Activated naive CD4-positive, alpha-beta T cell treated with anti-CD3 and anti-CD28 coated beads, Interleukin-2, amount 50 U/mL, for 24 hours (primary cell): ENCODE measurements around the gene STPG3.

Experiments
- H3K27ac Mint-ChIP-seq: one replicate; pipeline ENCODE4 v1.8.0; 2021; ENCODE audit warnings: mild to moderate bottlenecking, mixed read lengths
- H3K27me3 Mint-ChIP-seq: one replicate; pipeline ENCODE4 v1.8.0; 2021; ENCODE audit warnings: mixed read lengths
- H3K36me3 Mint-ChIP-seq: one replicate; pipeline ENCODE4 v1.8.0; 2021; ENCODE audit warnings: mixed read lengths
- H3K4me1 Mint-ChIP-seq: one replicate; pipeline ENCODE4 v1.8.0; 2021; ENCODE audit warnings: mixed read lengths
- H3K4me3 Mint-ChIP-seq: one replicate; pipeline ENCODE4 v1.8.0; 2021; ENCODE audit warnings: mild to moderate bottlenecking, mixed read lengths
- H3K9me3 Mint-ChIP-seq: one replicate; pipeline ENCODE4 v1.8.0; 2021; ENCODE audit warnings: mixed read lengths

STPG3 gene

DNA sequence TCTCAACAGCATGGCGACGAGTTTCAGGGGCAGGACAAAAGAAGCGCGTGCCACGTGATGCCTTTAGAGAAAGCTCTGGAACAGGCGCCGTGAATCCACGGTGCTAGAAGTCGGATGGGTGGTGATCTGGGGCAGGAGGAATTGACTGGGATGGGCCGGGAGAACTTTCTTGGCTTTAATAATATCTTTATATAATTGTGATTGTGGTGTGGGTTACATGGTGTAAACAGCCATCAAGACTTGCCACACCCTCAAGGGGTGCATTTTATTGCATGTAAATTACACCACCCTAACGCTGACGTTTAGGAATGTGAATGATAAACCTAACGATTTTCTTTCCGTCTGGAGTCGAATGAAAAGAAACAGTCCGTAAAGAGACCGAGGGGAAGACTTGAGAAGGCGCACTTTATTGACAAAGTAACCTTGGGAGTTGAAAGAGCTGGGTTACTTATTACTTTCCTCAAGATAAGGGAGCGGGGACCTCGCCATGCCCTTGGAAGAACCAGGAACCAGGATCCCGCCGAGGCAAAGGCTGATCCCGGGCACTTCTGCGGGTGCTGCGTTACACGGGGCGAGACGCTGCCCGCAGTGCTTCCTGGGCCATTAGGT lies 42.5 kb downstream of the STPG3 start:
- no peaks in the 10 kb centered on the region for H3K36me3 Mint-ChIP-seq
- H3K27ac Mint-ChIP-seq: peak overlapping the region; percentile 35
- H3K27me3 Mint-ChIP-seq: peaks cover 18% of the 10 kb centered on the region
- H3K4me1 Mint-ChIP-seq: peaks cover 4% of the 10 kb centered on the region
- H3K4me3 Mint-ChIP-seq: no peak overlapping the region
- H3K9me3 Mint-ChIP-seq: no peaks in the 10 kb centered on the region

DNA sequence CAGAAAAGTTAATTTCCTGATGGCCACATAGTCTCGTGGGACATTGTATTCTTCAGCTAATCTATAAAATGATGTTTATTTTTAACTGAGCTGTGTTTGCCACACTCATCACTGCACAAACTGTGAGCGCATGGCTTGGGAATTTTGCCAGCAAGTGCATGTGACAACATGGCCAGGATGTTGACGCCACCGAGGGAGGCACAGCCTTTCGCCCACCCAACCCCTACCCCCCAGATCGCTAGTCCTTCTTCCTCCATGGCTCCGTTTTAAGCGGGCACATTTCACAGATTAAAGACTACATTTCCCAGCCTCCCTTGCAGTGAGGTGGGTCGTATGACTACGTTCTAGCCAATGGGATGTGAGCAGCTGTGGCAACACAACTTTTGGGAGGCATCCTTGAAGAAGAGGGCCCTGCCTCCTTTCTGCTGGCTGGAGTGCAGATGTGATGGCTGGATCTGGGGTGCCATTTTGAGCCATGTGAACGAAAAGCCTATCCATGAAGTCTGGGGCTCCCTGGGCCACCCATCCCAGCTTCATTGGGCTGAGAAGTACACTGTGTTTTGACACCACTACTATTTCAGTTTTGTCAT lies 43.1 kb downstream of the STPG3 start:
- H3K9me3 Mint-ChIP-seq: no peaks in the 10 kb centered on the region
- H3K27ac Mint-ChIP-seq: no peak overlapping the region
- H3K4me1 Mint-ChIP-seq: peaks cover 4% of the 10 kb centered on the region
- peak overlapping the region; percentile 57 for H3K4me3 Mint-ChIP-seq
- H3K27me3 Mint-ChIP-seq: peaks cover 18% of the 10 kb centered on the region
- H3K36me3 Mint-ChIP-seq: no peaks in the 10 kb centered on the region

DNA sequence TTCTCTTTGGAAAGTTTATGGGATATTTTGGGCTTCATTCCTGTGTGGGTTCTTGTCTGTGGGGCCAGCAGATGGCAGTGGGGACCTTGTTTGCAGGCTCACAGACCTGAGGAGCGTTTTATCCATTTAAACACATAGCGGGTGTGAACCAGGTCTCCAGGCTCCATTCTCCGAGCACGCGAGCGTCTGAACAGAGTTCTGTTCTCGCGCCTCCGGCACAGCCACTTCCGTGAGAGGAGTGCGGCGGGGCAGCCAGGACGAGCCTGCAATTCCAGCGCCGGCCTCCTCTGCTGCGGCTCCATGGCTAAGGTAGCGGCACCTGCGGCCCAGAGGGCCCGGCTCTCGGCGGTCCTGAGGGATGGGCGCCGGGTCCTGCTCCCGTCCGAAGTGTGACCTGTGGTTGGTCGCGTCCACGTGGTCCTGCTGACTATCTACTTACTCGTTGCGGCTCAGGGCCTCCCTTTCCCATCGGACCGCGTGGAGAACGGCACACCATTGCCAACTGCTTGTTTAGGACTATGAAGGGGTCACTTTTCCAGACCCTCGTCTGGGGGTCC lies 43.7 kb downstream of the STPG3 start:
- Mint-ChIP-seq H3K36me3 (no peaks in the 10 kb centered on the region), H3K4me1 (peaks cover 5% of the 10 kb centered on the region), H3K4me3 (peak overlapping the region; percentile 57), H3K27ac (peak overlapping the region; percentile 30), H3K9me3 (no peaks in the 10 kb centered on the region), H3K27me3 (peaks cover 19% of the 10 kb centered on the region)

DNA sequence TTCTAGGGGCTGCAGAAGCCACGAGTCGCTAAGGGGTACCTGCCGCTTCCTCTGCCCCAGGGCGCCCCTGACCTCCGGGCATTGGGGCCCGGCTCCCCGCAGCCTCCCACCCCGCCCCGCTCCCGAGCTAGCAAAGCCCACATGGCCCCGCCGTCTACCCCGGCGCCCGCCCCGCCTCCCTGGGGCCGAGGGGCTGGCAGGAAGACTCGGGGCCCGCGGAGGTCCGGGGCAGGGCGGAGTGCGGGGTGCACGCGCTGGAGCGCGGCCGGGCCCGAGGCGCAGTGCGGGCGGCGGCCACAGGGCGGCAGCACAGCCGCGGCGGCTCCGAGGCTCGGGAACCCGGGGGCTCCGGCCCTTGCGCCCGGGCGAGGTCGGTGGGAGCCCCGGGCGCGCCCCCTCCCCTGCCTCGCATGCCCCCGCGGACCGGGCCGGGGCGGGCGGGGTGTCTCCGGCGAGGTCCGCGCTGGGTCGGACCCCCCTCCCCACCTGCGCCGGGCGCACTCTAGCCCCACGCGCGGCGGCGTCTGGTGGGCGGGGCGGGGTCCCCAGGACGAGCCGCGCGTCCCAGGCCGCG lies 44.2 kb downstream of the STPG3 start:
- Mint-ChIP-seq H3K4me3 (peak overlapping the region; percentile 57), H3K27me3 (peaks cover 21% of the 10 kb centered on the region), H3K27ac (no peak overlapping the region), H3K36me3 (no peaks in the 10 kb centered on the region), H3K9me3 (no peaks in the 10 kb centered on the region), H3K4me1 (peaks cover 9% of the 10 kb centered on the region)

DNA sequence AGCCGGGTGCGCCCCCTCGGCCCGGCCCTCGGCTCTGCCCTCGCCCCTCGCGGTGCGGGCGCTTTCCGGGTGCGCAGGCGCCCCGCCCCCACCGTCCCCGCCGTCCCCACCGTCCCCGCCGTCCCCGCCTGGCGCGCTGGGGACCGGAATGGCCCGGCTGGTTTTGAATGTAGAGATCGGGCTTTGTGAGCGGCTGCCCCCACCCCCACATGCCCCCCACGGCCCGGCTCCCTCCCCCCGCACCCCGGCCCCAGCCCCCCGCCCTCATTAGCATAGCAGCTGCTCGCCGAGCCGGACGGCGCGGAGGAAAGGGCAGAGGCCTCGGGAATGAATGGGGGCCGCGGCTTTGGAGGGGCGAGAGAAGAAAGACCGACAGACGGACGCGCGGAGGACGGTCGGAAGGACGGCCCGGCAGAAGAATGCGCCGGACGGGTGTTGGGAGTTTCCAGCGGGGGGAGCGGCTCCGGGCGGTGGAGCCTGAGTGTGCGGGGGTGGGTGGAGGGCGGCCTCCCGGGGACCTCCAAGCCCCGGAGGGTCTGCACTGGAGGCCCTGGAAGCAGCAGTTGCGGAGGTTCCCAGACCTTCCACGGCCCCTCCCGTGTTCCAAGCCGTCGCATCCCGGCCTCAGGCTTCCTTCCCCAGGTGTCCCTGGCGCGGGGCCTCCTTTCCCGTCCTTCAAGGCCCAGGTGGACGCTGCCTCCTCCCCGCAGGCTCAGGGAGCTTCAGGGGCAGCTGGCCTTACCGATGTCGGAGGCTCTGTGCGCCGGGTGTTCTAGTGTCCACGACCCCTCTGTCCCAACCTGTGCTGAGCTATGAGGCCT lies 45.0 kb downstream of the STPG3 start:
- Mint-ChIP-seq H3K4me1 (peaks cover 13% of the 10 kb centered on the region), H3K27ac (no peak overlapping the region), H3K4me3 (peak overlapping the region; percentile 79), H3K27me3 (peaks cover 21% of the 10 kb centered on the region), H3K9me3 (no peaks in the 10 kb centered on the region), H3K36me3 (no peaks in the 10 kb centered on the region)

DNA sequence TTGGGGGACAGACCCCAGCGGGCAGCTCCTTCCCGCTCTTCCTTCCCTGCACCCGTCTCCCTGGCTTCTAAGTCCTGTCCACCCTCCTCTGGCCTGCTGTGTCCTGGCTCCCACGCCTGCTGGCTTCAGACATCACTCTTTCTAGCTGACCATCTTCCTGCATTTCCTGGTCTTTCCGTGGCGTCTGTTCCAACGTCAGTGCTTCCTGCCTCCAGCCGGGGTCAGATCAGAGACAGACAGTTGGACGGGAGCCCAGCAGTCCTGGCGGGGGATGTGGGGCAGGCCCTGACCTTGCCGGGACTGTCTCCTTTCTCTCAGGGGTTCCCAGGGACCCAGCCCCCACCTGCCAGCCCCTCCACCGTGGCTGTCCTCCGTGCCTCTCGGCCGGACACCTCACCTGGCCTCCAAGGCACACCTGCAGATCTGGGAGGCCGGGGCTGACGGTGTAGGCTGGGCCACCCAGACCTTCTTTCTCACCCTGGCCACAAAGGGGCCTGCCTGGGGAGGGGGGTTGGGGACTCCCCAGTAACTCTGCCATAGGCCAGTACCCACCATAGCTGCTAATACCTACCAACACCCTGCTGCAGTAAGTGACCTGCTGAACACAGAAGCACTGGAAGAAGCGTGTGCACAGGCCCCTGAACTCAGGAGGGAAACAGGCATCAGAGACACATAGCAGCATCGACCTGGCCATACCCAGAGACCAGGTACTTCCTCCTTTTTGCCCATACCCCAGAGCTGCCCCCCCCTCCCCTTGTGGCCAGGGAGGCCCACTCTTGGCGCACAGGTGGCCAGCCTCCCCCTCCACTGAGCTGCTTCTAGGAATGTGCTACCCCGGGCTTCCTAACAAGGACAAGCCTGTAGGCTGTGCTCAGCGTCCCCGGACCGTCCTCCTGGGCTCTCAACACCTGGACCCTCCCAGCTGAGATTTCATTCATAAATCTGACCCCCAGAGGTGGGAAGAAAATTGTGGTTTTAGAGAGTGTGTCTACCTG lies 45.9 kb downstream of the STPG3 start:
- Mint-ChIP-seq H3K4me1 (peaks cover 13% of the 10 kb centered on the region), H3K27me3 (peaks cover 21% of the 10 kb centered on the region), H3K4me3 (peak overlapping the region; percentile 79), H3K27ac (no peak overlapping the region), H3K9me3 (no peaks in the 10 kb centered on the region), H3K36me3 (no peaks in the 10 kb centered on the region)

DNA sequence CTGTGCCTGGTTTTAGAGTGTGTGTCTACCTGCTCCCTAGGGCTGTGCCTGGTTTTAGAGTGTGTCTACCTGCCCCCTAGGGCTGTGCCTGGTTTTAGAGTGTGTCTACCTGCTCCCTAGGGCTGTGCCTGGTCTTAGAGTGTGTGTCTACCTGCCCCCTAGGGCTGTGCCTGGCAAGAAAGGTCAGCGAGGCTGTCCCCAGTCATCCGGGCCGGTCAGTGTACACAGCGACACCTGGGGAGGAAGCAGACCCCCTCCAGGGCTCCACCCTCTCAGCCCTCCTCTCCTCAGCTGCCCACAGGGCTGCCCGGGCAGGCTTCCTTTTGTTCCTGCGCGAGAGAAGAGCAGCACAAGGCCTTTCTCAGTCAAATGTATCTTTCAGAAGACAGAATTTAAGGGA lies 46.9 kb downstream of the STPG3 start:
- H3K4me3 Mint-ChIP-seq: no peak overlapping the region
- H3K9me3 Mint-ChIP-seq: no peaks in the 10 kb centered on the region
- H3K27ac Mint-ChIP-seq: no peak overlapping the region
- peaks cover 21% of the 10 kb centered on the region for H3K27me3 Mint-ChIP-seq
- no peaks in the 10 kb centered on the region for H3K36me3 Mint-ChIP-seq
- peaks cover 13% of the 10 kb centered on the region for H3K4me1 Mint-ChIP-seq

DNA sequence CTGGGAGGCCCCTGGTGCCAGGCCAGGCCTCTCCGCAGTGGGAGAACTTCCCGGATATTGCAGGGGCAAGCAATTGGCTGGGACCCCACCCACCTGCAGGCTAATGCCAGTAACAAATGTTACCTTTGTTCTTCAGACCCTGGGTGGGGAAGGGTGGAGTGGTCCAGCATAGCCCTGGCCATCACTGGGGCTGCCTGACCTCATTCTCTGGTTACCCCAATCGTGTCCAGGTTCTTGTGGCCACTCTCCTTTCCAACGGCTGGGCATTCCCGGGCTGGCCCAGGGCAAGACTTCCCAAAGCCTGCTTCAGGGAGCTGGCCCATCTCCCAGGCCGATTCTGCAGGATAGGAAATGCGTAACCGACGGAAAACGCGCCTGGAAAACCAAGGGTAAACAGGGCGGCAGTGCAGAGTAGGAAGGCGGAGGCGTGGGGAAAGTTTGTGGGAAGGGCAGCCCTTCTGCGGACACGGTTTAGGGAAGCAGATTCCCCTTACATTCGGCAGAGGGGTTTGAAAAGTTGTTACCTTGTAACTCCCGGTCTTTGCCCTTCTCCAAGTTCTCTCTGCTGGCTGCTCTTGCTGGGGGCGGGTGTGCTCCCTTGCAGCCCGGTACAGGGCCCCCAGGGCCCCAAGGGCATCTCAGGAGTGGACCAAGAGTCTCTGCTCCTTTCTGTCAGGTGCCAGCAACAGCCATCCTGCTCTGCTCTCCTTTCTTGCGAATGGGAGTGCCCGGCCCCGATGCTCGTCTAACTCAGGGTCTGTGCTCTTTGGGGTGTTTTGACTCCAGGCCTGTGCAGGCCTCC lies 47.5 kb downstream of the STPG3 start:
- Mint-ChIP-seq H3K27me3 (peaks cover 18% of the 10 kb centered on the region), H3K4me1 (peaks cover 13% of the 10 kb centered on the region), H3K27ac (no peak overlapping the region), H3K36me3 (no peaks in the 10 kb centered on the region), H3K9me3 (no peaks in the 10 kb centered on the region), H3K4me3 (no peak overlapping the region)

DNA sequence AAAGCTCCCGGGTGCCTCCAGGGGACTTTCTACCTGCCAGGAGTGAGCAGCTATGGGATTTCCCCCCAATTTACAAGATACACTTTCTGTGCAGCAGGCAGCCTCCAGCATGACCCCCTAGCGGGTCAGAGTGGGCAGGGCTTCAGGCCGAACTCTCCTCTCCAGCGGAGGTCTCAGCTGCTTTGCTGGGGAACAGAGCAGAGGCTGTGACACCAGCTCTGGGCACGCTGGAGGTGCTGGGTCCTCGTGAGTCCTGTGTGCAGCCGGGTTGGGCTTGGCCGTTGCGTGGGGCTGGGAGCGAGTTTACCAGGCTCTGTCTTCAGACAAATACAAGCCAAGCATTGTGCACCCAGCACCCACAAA lies 48.1 kb downstream of the STPG3 start:
- Mint-ChIP-seq H3K4me1 (peaks cover 13% of the 10 kb centered on the region), H3K27me3 (peaks cover 17% of the 10 kb centered on the region), H3K4me3 (no peak overlapping the region), H3K27ac (no peak overlapping the region), H3K9me3 (no peaks in the 10 kb centered on the region), H3K36me3 (no peaks in the 10 kb centered on the region)

DNA sequence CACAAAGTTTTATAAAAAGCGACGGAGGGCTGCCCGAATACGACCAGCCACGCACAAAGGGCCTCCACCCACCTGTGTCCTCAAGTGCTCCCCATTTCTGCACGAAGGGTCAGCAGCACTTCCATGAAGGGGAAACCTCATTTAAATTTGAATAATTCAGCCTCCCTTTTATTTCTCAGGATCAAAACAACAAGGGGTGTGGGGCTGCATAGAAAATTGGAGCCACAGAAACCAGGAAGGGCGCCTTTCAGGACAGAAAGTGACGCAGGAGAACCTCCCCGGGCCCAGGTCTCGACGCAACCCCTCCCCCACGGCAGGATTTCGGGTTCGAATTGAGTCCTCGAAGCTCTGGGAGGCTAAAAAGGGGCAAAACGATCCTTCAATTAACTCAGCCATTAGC lies 48.9 kb downstream of the STPG3 start:
- Mint-ChIP-seq H3K9me3 (no peaks in the 10 kb centered on the region), H3K4me1 (peaks cover 13% of the 10 kb centered on the region), H3K27ac (no peak overlapping the region), H3K4me3 (peak overlapping the region; percentile 52), H3K36me3 (no peaks in the 10 kb centered on the region), H3K27me3 (peaks cover 13% of the 10 kb centered on the region)

DNA sequence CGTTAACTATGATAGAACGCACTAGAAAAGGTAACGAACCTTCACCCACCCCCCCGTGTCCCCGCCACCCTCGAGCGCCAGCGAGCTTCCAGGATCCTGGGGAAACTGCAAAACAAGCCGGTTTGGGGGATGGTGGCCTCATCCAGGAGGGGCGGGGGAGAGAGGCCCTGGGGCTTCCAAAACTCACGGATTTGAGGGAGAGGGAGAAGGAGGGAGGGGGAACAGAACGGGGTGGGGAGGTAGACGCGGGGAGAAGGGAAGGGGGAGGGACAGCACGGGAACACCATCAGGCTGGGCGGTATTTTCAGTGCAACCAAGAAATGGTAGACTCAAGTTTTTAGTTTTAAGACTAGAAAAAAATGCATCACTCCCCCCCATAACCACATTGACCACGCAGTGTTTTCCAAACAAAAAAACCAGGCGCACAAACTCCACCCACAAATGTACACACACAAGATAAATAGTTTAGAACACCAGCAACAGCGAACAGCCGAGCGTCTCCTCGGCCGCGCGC lies 49.5 kb downstream of the STPG3 start:
- Mint-ChIP-seq H3K4me1 (peaks cover 17% of the 10 kb centered on the region), H3K27ac (peak overlapping the region; percentile 94), H3K4me3 (peak overlapping the region; percentile 90), H3K9me3 (no peaks in the 10 kb centered on the region), H3K36me3 (no peaks in the 10 kb centered on the region), H3K27me3 (peaks cover 13% of the 10 kb centered on the region)

DNA sequence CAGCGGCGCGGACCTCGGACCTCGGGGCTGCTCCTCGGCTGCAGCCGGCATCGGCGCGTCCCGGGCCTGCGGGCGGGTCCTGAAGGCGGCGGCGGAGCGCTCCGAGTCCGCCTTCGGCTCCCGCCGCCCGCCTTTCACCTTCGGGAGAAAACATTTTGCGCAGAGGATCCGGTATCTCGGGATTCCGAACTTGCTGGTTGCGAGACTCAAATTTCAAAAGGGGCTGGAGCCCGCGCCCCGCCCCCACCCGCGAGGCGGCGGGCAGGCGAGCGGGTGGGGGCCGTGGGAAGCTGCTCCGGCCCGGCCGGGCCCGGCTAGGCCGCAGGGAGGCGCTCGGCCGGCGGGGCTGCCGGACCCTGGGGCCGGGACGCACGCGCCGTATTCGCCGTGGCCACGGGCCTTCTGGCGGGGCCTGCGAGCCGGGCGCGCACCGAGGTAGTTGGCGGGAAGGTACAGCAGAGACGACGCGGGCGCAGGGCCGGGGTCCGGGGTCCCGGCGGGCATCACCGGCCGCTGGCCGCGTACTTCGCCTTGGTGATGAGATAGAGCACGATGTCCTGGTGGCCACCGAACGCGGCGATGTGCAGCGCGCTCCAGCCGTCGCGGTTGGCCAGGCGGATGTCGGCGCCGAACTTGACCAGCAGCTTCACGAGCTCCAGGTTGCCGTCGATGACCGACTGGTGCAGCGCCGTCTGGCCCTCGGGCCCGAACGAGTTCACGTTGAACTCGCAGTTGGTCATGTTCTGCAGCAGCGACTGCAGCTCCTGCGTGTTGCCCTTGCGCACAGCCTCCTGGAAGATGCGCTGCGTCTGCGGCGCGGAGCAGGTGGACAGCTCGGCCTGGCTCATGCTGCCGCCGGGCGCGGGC lies 50.2 kb downstream of the STPG3 start:
- H3K36me3 Mint-ChIP-seq: no peaks in the 10 kb centered on the region
- H3K9me3 Mint-ChIP-seq: no peaks in the 10 kb centered on the region
- peaks cover 13% of the 10 kb centered on the region for H3K27me3 Mint-ChIP-seq
- H3K4me1 Mint-ChIP-seq: peaks cover 17% of the 10 kb centered on the region
- H3K27ac Mint-ChIP-seq: no peak overlapping the region
- H3K4me3 Mint-ChIP-seq: peak overlapping the region; percentile 90

DNA sequence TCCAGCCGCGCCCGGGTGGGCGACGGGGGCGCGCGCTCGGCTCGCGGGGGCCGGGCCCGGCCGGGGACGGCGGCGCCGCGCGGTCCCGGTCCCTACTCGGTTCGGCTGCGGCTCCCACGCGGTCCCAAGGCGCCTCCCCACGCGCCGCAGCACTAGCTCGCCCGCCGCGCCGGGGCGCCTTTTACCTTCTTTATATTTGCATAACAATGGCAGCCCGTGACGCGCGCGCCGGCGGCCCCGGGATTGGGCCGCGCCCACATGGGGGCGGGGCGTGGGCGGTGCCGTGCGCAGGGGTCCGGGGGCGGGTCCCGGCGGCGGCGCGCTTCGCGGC lies 51.0 kb downstream of the STPG3 start, which contains the start of gene NRARP:
TSS of gene NRARP (minus strand) at position 154 of the 331 bp plus-strand sequence. CDS start 343 bp downstream, outside the sequence.
- no peak within 1 kb of the TSS for H3K27ac Mint-ChIP-seq
- peaks cover 7% of the 10 kb centered on the region for H3K27me3 Mint-ChIP-seq
- peak within 1 kb of the TSS; percentile 90 for H3K4me3 Mint-ChIP-seq
- no peaks in the 10 kb centered on the region for H3K36me3 Mint-ChIP-seq
- H3K9me3 Mint-ChIP-seq: no peaks in the 10 kb centered on the region
- H3K4me1 Mint-ChIP-seq: peaks cover 16% of the 10 kb centered on the region
